Stomach (tissue), 4 donors: ENCODE data around the gene HSPA13.

Experiments used
- CTCF ChIP-seq, 7 experiments: fragments of 450-650 bp in 4 of 7; fragments of 200-600 bp in 3 of 7; sonication (generic) in 3 of 7; IDR thresholded peaks; one replicate each; pipeline ENCODE4 v1.5.1; 2016 to 2019; ENCODE audit warnings: antibody characterized with exemption in 7 of 7, control low read depth in 2 of 7, mild to moderate bottlenecking in 1 of 7
- POLR2A ChIP-seq, 4 donors: fragments of 450-650 bp; IDR thresholded peaks; one replicate each; pipeline ENCODE4 v1.6.1; 2016; ENCODE audit warnings: antibody characterized with exemption in 4 of 4, control low read depth in 2 of 4, mild to moderate bottlenecking in 1 of 4, moderate library complexity in 1 of 4
- POLR2AphosphoS5 ChIP-seq, 3 donors: sonication (generic); formaldehyde crosslinking; IDR thresholded peaks; one replicate each; pipeline ENCODE4 v1.6.1; 2016; ENCODE audit warnings: antibody characterized with exemption in 3 of 3

GRCh38 chr21:14414932-14415508, 32.1 kb upstream of the HSPA13 start:
- TF ChIP-seq CTCF (IDR thresholded peaks at IDR 0.05) (no peak), POLR2A (IDR thresholded peaks at IDR 0.05) (no peak), POLR2AphosphoS5 (IDR thresholded peaks at IDR 0.05) (no peak)
